ENCODE results near the gene RPL21. TPM values are rescaled to one million over a fixed set of nuclear protein-coding genes. Genes with fewer than 3 reads are reported as not detected.
"Not testable (repeated sequence)": the region's sequence is repeated elsewhere in the genome, so short reads cannot be mapped to it uniquely, and the experiment has no call there.

Gene RPL21
- total RNA-seq, 2 donors from 2014 or later = 500 to 811 TPM

DNA sequence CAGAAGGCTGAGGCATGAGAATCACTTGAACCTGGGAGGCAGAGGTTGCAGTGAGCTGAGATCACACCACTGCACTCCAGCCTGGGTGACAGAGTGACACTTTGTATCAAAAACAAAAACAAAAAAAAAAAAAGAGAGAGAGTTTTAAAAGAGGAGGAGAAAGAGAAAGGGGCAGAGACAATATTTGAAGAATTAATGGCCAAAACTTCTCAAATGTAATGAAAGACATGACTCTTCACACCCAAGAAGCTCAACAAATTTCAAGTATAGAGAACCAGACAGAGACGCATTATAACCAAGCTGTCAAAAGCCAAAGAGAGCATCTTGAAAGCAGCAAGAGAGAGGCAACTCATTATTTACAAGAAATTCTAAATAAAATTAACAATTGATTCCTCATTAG lies 42.8 kb upstream of the RPL21 start:
- no peak for DNase-seq
- TF ChIP-seq, protein P1, sequence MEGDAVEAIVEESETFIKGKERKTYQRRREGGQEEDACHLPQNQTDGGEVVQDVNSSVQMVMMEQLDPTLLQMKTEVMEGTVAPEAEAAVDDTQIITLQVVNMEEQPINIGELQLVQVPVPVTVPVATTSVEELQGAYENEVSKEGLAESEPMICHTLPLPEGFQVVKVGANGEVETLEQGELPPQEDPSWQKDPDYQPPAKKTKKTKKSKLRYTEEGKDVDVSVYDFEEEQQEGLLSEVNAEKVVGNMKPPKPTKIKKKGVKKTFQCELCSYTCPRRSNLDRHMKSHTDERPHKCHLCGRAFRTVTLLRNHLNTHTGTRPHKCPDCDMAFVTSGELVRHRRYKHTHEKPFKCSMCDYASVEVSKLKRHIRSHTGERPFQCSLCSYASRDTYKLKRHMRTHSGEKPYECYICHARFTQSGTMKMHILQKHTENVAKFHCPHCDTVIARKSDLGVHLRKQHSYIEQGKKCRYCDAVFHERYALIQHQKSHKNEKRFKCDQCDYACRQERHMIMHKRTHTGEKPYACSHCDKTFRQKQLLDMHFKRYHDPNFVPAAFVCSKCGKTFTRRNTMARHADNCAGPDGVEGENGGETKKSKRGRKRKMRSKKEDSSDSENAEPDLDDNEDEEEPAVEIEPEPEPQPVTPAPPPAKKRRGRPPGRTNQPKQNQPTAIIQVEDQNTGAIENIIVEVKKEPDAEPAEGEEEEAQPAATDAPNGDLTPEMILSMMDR (IDR thresholded peaks at IDR 0.05) = no peak
- no peak for TF ChIP-seq POLR2A (IDR thresholded peaks at IDR 0.05)
- Histone ChIP-seq H3K9me3 (no peaks in the 10 kb centered on the region), H3K36me3 (replicated peaks in 1 of 2; ENCODE audit: insufficient read depth in 1 of 2, low read depth in 2 of 2) (no peaks in the 10 kb centered on the region), H3K27me3 (no peaks in the 10 kb centered on the region), H3K4me3 (no peak overlapping the region), H3K4me1 (no peaks in the 10 kb centered on the region), H3K27ac (no peak overlapping the region)
- ATAC-seq = no peak
- WGBS, 2 donors = 95 to 100% methylated on average over 1 of the region's 1 CpG
- intact Hi-C loops (cut with DNase I) = no loop called here

DNA sequence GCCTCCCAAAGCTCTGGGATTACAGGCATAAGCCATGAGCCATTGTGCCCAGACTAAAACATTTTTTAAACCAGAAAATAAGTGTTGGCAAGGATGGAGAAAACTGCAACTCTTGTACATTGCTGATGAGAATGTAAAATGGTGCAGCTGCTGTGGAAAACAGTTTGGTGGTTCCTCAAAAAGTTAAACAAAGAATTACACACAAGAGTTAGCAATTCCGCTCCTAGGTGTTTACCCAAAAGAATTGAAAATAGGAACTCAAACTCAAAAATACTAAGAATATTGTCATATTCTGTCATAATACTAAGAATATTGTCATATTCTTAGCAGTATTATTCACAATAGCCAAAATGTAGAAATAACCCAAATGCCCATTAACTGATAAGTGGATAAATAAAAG lies 40.1 kb upstream of the RPL21 start:
- ATAC-seq (no peak), DNase-seq (no peak)
- no peaks in the 10 kb centered on the region for H3K36me3 ChIP-seq (replicated peaks in 1 of 2; ENCODE audit: insufficient read depth in 1 of 2, low read depth in 2 of 2)
- intact Hi-C loops (cut with DNase I) = no loop called here
- WGBS, 2 donors = 100% methylated on average over 1 of the region's 1 CpG
- no peaks in the 10 kb centered on the region for H3K4me1 ChIP-seq
- TF ChIP-seq POLR2A (IDR thresholded peaks at IDR 0.05) = no peak
- TF ChIP-seq, protein P1 (IDR thresholded peaks at IDR 0.05) = no peak
- H3K4me3 ChIP-seq = no peak overlapping the region
- H3K9me3 ChIP-seq = no peaks in the 10 kb centered on the region
- H3K27me3 ChIP-seq = no peaks in the 10 kb centered on the region
- H3K27ac ChIP-seq = no peak overlapping the region

DNA sequence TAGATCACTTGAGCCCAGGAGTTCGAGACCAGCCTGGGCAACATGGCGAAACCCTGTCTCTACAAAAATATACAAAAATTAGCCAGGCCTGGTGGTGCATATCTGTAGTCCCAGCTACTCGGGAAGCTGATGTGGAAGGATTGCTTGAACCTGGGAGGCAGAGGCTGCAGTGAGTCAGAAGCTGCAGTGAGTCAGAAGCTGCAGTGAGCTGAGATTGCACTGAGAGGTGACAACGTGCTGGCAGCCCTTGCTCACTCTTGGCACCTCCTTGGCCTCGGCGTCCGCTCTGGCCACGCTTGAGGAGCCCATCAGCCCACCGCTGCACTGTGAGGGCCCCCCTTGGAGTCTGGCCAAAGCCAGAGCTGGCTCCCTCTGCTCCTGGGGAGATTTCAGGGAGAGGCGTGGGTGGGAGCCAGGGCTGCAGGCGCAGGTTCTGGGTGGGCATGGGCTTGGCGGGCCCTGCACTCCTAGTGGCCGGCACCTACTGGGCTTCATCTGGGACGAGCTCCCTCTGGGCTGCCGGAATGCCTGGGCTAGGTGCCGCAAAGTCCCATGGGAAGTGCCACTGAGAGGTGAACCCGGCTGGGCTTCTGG lies 39.5 kb upstream of the RPL21 start:
- no peak for DNase-seq
- no peaks in the 10 kb centered on the region for H3K27me3 ChIP-seq
- intact Hi-C loops (cut with DNase I) = no loop called here
- H3K4me3 ChIP-seq = no peak overlapping the region
- H3K4me1 ChIP-seq = no peaks in the 10 kb centered on the region
- no peak overlapping the region for H3K27ac ChIP-seq
- TF ChIP-seq, protein P1 (IDR thresholded peaks at IDR 0.05) = no peak
- no peak for TF ChIP-seq POLR2A (IDR thresholded peaks at IDR 0.05)
- 89 to 95% methylated on average over 5 to 14 of the region's 17 CpGs for WGBS, 2 donors
- H3K36me3 ChIP-seq (replicated peaks in 1 of 2; ENCODE audit: insufficient read depth in 1 of 2, low read depth in 2 of 2) = no peaks in the 10 kb centered on the region
- no peaks in the 10 kb centered on the region for H3K9me3 ChIP-seq
- no peak for ATAC-seq

DNA sequence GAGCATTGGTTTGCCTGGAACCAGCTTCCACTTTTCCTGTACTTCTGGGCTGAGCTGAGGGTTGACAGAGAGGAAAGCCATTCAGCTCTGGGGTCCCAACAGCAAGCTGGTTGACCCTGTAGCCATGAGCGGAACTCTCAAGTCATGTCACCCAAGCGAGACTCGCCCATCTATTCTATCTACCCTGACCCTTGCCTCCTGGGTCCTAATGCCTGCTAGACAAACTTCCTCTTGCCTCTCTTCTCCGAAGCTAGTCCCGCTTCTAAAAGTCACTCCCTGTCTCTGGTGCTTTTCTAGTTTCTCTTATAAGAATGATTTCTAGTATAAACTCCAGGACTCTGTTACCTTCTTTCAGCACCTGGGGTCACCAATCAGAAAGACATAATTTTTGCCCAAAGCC lies 38.0 kb upstream of the RPL21 start:
- H3K27ac ChIP-seq; ATAC-seq; H3K4me1 ChIP-seq; intact Hi-C loops (cut with DNase I); H3K36me3 ChIP-seq (replicated peaks in 1 of 2; ENCODE audit: insufficient read depth in 1 of 2, low read depth in 2 of 2); H3K4me3 ChIP-seq; H3K27me3 ChIP-seq; H3K9me3 ChIP-seq; DNase-seq: not testable (repeated sequence)
- WGBS, 2 donors = 95% methylated on average over 5 of the region's 5 CpGs

DNA sequence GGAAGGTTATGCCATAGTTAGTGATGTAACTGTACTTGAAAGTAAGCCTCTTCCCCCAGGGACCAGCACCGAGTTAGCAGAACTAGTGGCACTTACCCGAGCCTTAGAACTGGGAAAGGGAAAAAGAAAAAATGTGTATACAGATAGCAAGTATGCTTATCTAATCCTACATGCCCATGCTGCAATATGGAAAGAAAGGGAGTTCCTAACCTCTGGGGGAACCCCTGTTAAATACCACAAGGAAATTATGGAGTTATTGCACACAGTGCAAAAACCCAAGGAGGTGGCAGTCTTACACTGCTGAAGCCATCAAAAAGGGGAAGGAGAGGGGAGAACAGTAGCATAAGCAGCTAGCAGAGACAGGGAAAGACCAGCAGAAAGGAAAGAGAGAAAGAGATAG lies 33.6 kb upstream of the RPL21 start:
- H3K27ac ChIP-seq; H3K4me1 ChIP-seq; H3K9me3 ChIP-seq; DNase-seq; ATAC-seq; H3K4me3 ChIP-seq; H3K27me3 ChIP-seq; H3K36me3 ChIP-seq (replicated peaks in 1 of 2; ENCODE audit: insufficient read depth in 1 of 2, low read depth in 2 of 2); intact Hi-C loops (cut with DNase I): not testable (repeated sequence)
- 68 to 73% methylated on average over 2 of the region's 2 CpGs for WGBS, 2 donors

DNA sequence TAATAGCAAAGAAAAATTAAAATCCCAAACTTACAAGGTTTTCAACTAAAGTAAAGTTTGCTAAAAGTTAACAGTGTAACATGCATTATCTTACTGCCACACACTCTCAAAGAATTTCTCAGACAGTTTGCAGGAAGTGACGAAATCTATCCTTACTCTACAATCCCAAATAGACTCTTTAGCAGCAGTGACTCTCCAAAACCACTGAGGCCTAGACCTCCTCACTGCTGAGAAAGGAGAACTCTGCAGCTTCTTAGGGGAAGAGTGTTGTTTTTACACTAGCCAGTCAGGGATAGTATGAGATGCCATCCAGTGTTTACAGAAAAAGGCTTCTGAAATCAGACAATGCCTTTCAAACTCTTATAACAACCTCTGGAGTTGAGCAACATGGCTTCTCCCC lies 32.5 kb upstream of the RPL21 start:
- ATAC-seq; H3K36me3 ChIP-seq (replicated peaks in 1 of 2; ENCODE audit: insufficient read depth in 1 of 2, low read depth in 2 of 2); H3K9me3 ChIP-seq; H3K4me3 ChIP-seq; intact Hi-C loops (cut with DNase I); H3K27me3 ChIP-seq; DNase-seq; H3K4me1 ChIP-seq; H3K27ac ChIP-seq: not testable (repeated sequence)
- WGBS, 2 donors = 77 to 79% methylated on average over 1 of the region's 1 CpG

Measured in body of pancreas (tissue), 4 donors.